ENCODE measurements around the gene CTNNA3. TPM values are rescaled to one million over a fixed set of nuclear protein-coding genes. Genes with fewer than 3 reads are reported as not detected.

The CTNNA3 gene
- total and polyA plus RNA-seq, 4 donors = 0.16 to 2.4 (median 1.4) TPM

DNA sequence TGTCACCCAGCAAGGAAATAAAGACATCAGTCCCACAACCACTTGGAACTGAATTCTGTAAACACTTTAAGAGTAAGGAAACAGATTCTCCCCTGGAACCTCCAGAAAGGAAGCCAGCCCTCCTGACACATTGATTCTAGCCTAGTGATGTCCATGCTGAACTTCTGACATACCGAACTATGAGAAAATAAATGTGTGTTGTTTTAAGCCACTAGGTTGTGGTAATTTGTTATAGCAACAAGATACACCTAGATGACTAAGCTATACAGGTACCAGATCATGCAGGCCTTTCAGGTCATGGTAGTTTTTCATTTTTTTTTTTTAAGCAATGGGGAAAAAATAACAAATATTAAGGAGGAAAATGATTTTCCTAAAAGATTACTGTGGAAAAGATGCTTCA, 807.8 kb downstream of the CTNNA3 start:
- Histone ChIP-seq H3K9me3 (ENCODE audit: control insufficient read depth in 4 of 4, low read length in 3 of 4) (no peaks in the 10 kb centered on the region), H3K9ac (ENCODE audit: low read depth in 1 of 2, low read length in 2 of 2) (no peak overlapping the region), H3K27me3 (ENCODE audit: control insufficient read depth in 4 of 4, insufficient read depth in 4 of 4, low read length in 3 of 4) (no peaks in the 10 kb centered on the region), H3K36me3 (ENCODE audit: control insufficient read depth in 4 of 4, insufficient read depth in 3 of 4, low read depth in 1 of 4, low read length in 3 of 4) (no peaks in the 10 kb centered on the region), H3K27ac (ENCODE audit: low read depth in 1 of 2, low read length in 2 of 2) (no peak overlapping the region), H3K4me3 (ENCODE audit: low read depth in 1 of 3, low read length in 3 of 3) (no peak overlapping the region), H3K4me1 (ENCODE audit: control insufficient read depth in 4 of 4, insufficient read depth in 4 of 4, low read length in 3 of 4) (no peaks in the 10 kb centered on the region)
- no peak for TF ChIP-seq HNF4G (IDR thresholded peaks at IDR 0.05)
- TF ChIP-seq JUND (IDR thresholded peaks at IDR 0.05) = no peak
- TF ChIP-seq EGR1 (IDR thresholded peaks at IDR 0.05; ENCODE audit: low read depth in 2 of 2) = no peak
- TF ChIP-seq FOXA1 (IDR thresholded peaks at IDR 0.05) = no peak
- no peak for DNase-seq (ENCODE audit: low spot score)
- WGBS = 95% methylated on average over 1 of the region's 1 CpG

DNA sequence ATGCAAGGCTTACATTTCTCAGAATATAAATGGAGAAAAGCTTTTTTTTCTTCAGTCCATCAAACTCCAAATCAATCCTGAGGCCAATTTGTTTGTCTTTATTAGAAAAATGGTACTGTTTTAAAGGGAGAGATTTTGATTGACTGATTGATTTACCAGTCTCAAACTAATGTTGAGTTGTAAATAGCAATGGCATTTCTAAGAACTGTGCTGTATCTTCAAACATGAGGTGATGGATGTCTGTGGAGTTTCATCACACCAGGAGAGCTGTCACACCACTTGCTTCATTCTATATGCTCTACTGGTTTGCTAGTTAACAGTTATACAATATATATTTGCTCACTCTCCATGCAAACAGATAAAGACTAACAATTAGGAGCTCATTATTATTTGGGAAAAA, 809.1 kb downstream of the CTNNA3 start:
- TF ChIP-seq MAX (IDR thresholded peaks at IDR 0.05) (no peak), HNF4A (conservative IDR thresholded peaks at IDR 0.05) (no peak), SP1 (IDR thresholded peaks at IDR 0.05) (no peak), RAD21 (IDR thresholded peaks at IDR 0.05) (no peak), YY1 (IDR thresholded peaks at IDR 0.05) (no peak), JUND (IDR thresholded peaks at IDR 0.05) (no peak), ZBTB33 (IDR thresholded peaks at IDR 0.05) (no peak), REST (IDR thresholded peaks at IDR 0.05) (no peak), FOXA2 (IDR thresholded peaks at IDR 0.05) (no peak)

DNA sequence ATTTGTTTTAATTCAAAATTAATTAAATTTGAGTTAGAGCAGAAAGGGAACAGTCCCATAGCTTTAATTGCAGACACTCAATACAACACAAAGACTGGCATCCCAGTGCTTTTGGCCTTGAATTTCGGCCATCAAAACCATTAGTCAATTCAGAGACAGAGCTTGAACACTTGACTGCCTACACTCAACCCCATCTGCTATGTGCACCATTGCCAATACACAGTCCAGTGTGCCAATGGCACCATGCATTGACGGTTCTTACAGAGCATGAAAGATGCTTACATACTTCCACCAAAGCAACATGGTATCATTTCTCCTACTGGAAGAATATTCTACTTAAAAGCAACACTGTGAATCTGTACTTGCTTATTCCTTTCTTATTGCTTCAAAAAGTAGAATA, 813.7 kb downstream of the CTNNA3 start:
- Histone ChIP-seq H3K27ac (ENCODE audit: low read depth in 1 of 2, low read length in 2 of 2) (no peak overlapping the region), H3K27me3 (ENCODE audit: control insufficient read depth in 4 of 4, insufficient read depth in 4 of 4, low read length in 3 of 4) (no peaks in the 10 kb centered on the region), H3K4me1 (ENCODE audit: control insufficient read depth in 4 of 4, insufficient read depth in 4 of 4, low read length in 3 of 4) (no peaks in the 10 kb centered on the region), H3K9ac (ENCODE audit: low read depth in 1 of 2, low read length in 2 of 2) (no peak overlapping the region), H3K9me3 (ENCODE audit: control insufficient read depth in 4 of 4, low read length in 3 of 4) (no peaks in the 10 kb centered on the region), H3K4me3 (ENCODE audit: low read depth in 1 of 3, low read length in 3 of 3) (no peak overlapping the region), H3K36me3 (ENCODE audit: control insufficient read depth in 4 of 4, insufficient read depth in 3 of 4, low read depth in 1 of 4, low read length in 3 of 4) (no peaks in the 10 kb centered on the region)
- WGBS = 83% methylated on average over 2 of the region's 2 CpGs
- TF ChIP-seq, protein P1, sequence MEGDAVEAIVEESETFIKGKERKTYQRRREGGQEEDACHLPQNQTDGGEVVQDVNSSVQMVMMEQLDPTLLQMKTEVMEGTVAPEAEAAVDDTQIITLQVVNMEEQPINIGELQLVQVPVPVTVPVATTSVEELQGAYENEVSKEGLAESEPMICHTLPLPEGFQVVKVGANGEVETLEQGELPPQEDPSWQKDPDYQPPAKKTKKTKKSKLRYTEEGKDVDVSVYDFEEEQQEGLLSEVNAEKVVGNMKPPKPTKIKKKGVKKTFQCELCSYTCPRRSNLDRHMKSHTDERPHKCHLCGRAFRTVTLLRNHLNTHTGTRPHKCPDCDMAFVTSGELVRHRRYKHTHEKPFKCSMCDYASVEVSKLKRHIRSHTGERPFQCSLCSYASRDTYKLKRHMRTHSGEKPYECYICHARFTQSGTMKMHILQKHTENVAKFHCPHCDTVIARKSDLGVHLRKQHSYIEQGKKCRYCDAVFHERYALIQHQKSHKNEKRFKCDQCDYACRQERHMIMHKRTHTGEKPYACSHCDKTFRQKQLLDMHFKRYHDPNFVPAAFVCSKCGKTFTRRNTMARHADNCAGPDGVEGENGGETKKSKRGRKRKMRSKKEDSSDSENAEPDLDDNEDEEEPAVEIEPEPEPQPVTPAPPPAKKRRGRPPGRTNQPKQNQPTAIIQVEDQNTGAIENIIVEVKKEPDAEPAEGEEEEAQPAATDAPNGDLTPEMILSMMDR (IDR thresholded peaks at IDR 0.05; ENCODE audit: low read depth, low read length, missing input control) = no peak
- TF ChIP-seq EGR1 (IDR thresholded peaks at IDR 0.05; ENCODE audit: low read depth in 2 of 2) (no peak), HNF4A (conservative IDR thresholded peaks at IDR 0.05) (no peak), SP1 (IDR thresholded peaks at IDR 0.05) (no peak), GABPA (IDR thresholded peaks at IDR 0.05 in 1 of 2, conservative IDR thresholded peaks at IDR 0.05 in 1 of 2) (no peak)
- DNase-seq (ENCODE audit: low spot score) = no peak

More for the DNA sequence above, 809.1 kb downstream of the CTNNA3 start:
- Histone ChIP-seq H3K27ac (ENCODE audit: low read depth in 1 of 2, low read length in 2 of 2) (no peak overlapping the region), H3K4me1 (ENCODE audit: control insufficient read depth in 4 of 4, insufficient read depth in 4 of 4, low read length in 3 of 4) (no peaks in the 10 kb centered on the region), H3K9ac (ENCODE audit: low read depth in 1 of 2, low read length in 2 of 2) (no peak overlapping the region), H3K36me3 (ENCODE audit: control insufficient read depth in 4 of 4, insufficient read depth in 3 of 4, low read depth in 1 of 4, low read length in 3 of 4) (no peaks in the 10 kb centered on the region), H3K4me3 (ENCODE audit: low read depth in 1 of 3, low read length in 3 of 3) (no peak overlapping the region), H3K27me3 (ENCODE audit: control insufficient read depth in 4 of 4, insufficient read depth in 4 of 4, low read length in 3 of 4) (no peaks in the 10 kb centered on the region), H3K9me3 (ENCODE audit: control insufficient read depth in 4 of 4, low read length in 3 of 4) (no peaks in the 10 kb centered on the region)
- no peak for DNase-seq (ENCODE audit: low spot score)
